ENCODE measurements around the gene ARHGEF17.

ARHGEF17 gene

DNA sequence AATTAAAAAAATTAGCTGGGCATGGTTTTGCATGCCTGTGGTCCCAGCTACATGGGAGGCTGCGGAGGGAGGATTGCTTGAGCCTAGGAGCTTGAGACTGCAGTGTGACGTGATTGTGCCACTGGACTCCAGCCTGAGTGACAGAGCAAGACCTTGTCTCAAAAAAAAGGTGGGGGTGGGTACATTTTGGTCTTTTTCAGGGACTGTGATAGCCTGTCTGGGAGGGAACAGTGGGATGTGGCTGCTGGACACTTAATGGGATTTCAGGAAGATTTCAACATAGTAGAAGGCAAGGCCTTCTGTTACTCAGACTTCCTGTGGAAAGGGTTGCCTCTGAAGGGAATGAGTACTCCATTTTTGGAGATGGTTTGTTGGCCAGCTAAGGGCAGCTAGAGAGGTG is 108.7 kb downstream of the ARHGEF17 start:
- no peak for DNase-seq

Measured in NCI-H1417 treated with DMSO at 0.1 percent for 48 hours (cell line).